HepG2 (cell line): ENCODE measurements around the gene DUS1L. TPM values are rescaled to one million over a fixed set of nuclear protein-coding genes. Genes with fewer than 3 reads are reported as not detected.

Experiments used
- AKAP8 ChIP-seq: sonication (generic); formaldehyde crosslinking; IDR thresholded peaks from 2 replicates; pipeline ENCODE4 v1.5.1; 2020; ENCODE audit warnings: mild to moderate bottlenecking, missing genetic modification reagents
- KDM1A ChIP-seq: IDR thresholded peaks from 2 replicates; pipeline ENCODE4 v1.6.1; 2016; ENCODE audit warnings: missing compliant biosample characterization
- POLR2AphosphoS2 ChIP-seq: IDR thresholded peaks from 2 replicates; pipeline ENCODE4 v1.6.1; 2011; ENCODE audit warnings: low read depth, low read length, improper control_type of control experiment
- PTBP1 ChIP-seq: fragments of 200-400 bp; formaldehyde crosslinking; IDR thresholded peaks from 2 replicates; pipeline ENCODE4 v1.6.1; 2018; ENCODE audit warnings: low read length, low read depth; ENCODE audit not compliant: poor library complexity, severe bottlenecking
- RBM22 ChIP-seq: fragments of 200-400 bp; formaldehyde crosslinking; optimal IDR thresholded peaks from 2 replicates; pipeline ENCODE3; 2017; ENCODE audit warnings: mild to moderate bottlenecking, low read length, moderate library complexity
- SOX5 ChIP-seq: IDR thresholded peaks from 2 replicates; pipeline ENCODE4 v1.6.1; 2016; ENCODE audit warnings: borderline replicate concordance
- ZNF274 ChIP-seq: sonication (generic); formaldehyde crosslinking; IDR thresholded peaks from 2 replicates; pipeline ENCODE4 v1.5.1; 2020; ENCODE audit warnings: mild to moderate bottlenecking, missing genetic modification reagents
- ZNF326 ChIP-seq: sonication (generic); formaldehyde crosslinking; IDR thresholded peaks from 2 replicates; pipeline ENCODE4 v1.4.0; 2020; ENCODE audit warnings: missing genetic modification reagents, borderline replicate concordance
- ZNF343 ChIP-seq: sonication (generic); formaldehyde crosslinking; IDR thresholded peaks from 2 replicates; pipeline ENCODE4 v1.4.0; 2020; ENCODE audit warnings: mild to moderate bottlenecking, missing genetic modification reagents
- ZNF432 ChIP-seq: sonication (generic); formaldehyde crosslinking; IDR thresholded peaks from 2 replicates; pipeline ENCODE4 v1.5.0; 2020; ENCODE audit warnings: missing genetic modification reagents, mild to moderate bottlenecking, borderline replicate concordance
- ZNF687 ChIP-seq: sonication (generic); formaldehyde crosslinking; IDR thresholded peaks from 2 replicates; pipeline ENCODE4 v1.5.1; 2020; ENCODE audit warnings: mild to moderate bottlenecking, missing genetic modification reagents, moderate library complexity
- ZNF691 ChIP-seq: sonication (generic); formaldehyde crosslinking; IDR thresholded peaks from 2 replicates; pipeline ENCODE4 v1.4.0; 2020; ENCODE audit warnings: missing genetic modification reagents, low read depth, mild to moderate bottlenecking, borderline replicate concordance
- ZNF703 ChIP-seq: sonication (generic); formaldehyde crosslinking; IDR thresholded peaks from 2 replicates; pipeline ENCODE4 v1.5.1; 2020; ENCODE audit warnings: missing genetic modification reagents, mild to moderate bottlenecking, moderate library complexity, borderline replicate concordance
- polyA plus RNA-seq, 8 experiments: library from polyadenylated mRNA; depleted of rRNA in 3 of 8; stranded (reverse) in 7 of 8; unstranded in 1 of 8; fragments of >200 nt; fragmentation: Illumina TruSeq in 4 of 8; extraction: Trizol in 4 of 8; gene quantifications; 2 replicates each; pipeline versions ENCODE4 v1.2.1 to v1.2.3, GENCODE V29; 2011 to 2016; ENCODE audit warnings: low read depth in 4 of 8, missing spikeins in 1 of 8, mixed read lengths in 1 of 8; ENCODE audit not compliant: insufficient read depth in 1 of 8
- total RNA-seq, 5 experiments: library from RNA; depleted of rRNA; stranded (reverse); fragments of >200 nt; fragmentation: Illumina TruSeq; extraction: Trizol; gene quantifications; 2 replicates each; pipeline ENCODE4 v1.2.3, GENCODE V29; 2016; ENCODE audit warnings: low read depth in 1 of 5
- TF ChIP-seq, protein P1 (sequence below): sonication (generic); formaldehyde crosslinking; IDR thresholded peaks from 2 replicates; pipeline ENCODE4 v1.9.0; 2022; ENCODE audit warnings: missing genetic modification reagents, mild to moderate bottlenecking, borderline replicate concordance
- TF ChIP-seq, protein P2 (sequence below): sonication (generic); formaldehyde crosslinking; IDR thresholded peaks from 2 replicates; pipeline ENCODE4 v1.8.1; 2023; ENCODE audit warnings: mild to moderate bottlenecking, missing genetic modification reagents
- TF ChIP-seq, protein P3 (sequence below): sonication (generic); formaldehyde crosslinking; IDR thresholded peaks from 2 replicates; pipeline ENCODE4 v1.8.0; 2022; ENCODE audit warnings: mild to moderate bottlenecking, missing genetic modification reagents

The DUS1L gene
- total and polyA plus RNA-seq, 2 of the 13 experiments (the other 11 are each of a cell fraction or from before 2014, with no cell fraction given): 81.0 to 109 TPM

DNA sequence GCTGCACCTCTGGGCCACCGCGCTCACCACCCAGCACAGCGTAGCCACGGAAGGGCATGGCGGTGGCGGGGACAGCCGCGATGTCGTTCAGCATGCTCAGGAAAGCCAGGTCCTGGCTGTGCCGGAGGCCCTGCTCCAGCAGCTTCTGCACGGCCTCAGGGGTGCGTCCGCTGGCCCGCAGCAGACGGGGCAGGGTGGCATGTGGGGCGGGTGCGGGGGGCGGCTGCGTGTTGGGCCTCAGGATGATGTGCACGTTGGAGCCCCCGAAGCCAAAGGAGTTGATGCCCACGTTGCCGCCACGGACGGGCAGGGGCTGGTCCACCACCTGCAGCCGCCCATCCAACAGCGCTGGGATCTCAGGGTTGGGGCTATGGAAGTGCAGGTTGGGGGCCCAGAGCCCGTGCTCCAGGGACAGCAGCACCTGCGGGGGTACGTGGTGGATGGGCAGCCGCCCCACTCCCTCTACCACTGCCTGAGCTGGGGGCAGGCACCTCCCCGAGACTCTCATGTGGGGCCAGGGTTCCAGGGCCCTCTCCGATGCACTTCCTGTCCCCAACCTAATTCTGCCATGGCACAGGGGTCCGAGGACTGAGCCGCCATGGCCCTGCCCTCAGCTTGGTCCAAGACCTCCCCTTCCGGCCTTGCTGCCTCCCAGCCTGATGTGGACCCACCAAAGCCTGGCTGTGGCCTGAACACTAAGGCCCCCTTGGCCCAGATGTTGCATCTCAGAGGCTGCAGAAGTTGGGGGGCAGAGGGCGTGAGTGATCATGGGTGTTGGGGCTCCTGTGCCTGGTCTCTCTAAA lies 25.9 kb upstream of the DUS1L start (continued):
- TF ChIP-seq, protein P1, sequence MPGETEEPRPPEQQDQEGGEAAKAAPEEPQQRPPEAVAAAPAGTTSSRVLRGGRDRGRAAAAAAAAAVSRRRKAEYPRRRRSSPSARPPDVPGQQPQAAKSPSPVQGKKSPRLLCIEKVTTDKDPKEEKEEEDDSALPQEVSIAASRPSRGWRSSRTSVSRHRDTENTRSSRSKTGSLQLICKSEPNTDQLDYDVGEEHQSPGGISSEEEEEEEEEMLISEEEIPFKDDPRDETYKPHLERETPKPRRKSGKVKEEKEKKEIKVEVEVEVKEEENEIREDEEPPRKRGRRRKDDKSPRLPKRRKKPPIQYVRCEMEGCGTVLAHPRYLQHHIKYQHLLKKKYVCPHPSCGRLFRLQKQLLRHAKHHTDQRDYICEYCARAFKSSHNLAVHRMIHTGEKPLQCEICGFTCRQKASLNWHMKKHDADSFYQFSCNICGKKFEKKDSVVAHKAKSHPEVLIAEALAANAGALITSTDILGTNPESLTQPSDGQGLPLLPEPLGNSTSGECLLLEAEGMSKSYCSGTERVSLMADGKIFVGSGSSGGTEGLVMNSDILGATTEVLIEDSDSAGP (CRISPR knock-in tag): no peak; the same call in 1 of the 2 replicates
- no peak for TF ChIP-seq SOX5 (CRISPR knock-in tag)
- no peak for TF ChIP-seq ZNF703
- TF ChIP-seq POLR2AphosphoS2: peak; percentile 65; the same call in 1 of the 2 replicates
- TF ChIP-seq ZNF691 (CRISPR knock-in tag): no peak
- TF ChIP-seq, protein P2, sequence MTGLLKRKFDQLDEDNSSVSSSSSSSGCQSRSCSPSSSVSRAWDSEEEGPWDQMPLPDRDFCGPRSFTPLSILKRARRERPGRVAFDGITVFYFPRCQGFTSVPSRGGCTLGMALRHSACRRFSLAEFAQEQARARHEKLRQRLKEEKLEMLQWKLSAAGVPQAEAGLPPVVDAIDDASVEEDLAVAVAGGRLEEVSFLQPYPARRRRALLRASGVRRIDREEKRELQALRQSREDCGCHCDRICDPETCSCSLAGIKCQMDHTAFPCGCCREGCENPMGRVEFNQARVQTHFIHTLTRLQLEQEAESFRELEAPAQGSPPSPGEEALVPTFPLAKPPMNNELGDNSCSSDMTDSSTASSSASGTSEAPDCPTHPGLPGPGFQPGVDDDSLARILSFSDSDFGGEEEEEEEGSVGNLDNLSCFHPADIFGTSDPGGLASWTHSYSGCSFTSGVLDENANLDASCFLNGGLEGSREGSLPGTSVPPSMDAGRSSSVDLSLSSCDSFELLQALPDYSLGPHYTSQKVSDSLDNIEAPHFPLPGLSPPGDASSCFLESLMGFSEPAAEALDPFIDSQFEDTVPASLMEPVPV (CRISPR knock-in tag): peak; percentile 41; the same call in 1 of the 2 replicates
- TF ChIP-seq AKAP8 (CRISPR knock-in tag): no peak; the same call in 1 of the 2 replicates
- no peak for TF ChIP-seq PTBP1
- peak; percentile 23; the same call in 1 of the 2 replicates for TF ChIP-seq ZNF274
- TF ChIP-seq ZNF687 (CRISPR knock-in tag): peak; percentile 31
- TF ChIP-seq, protein P3, sequence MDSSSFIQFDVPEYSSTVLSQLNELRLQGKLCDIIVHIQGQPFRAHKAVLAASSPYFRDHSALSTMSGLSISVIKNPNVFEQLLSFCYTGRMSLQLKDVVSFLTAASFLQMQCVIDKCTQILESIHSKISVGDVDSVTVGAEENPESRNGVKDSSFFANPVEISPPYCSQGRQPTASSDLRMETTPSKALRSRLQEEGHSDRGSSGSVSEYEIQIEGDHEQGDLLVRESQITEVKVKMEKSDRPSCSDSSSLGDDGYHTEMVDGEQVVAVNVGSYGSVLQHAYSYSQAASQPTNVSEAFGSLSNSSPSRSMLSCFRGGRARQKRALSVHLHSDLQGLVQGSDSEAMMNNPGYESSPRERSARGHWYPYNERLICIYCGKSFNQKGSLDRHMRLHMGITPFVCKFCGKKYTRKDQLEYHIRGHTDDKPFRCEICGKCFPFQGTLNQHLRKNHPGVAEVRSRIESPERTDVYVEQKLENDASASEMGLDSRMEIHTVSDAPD: 0 out of 2 replicates have a peak, but pooled peaks have one; percentile 33
- peak; percentile 95 for TF ChIP-seq RBM22
- TF ChIP-seq KDM1A: no peak
- TF ChIP-seq ZNF326 (CRISPR knock-in tag): no peak
- TF ChIP-seq ZNF432 (CRISPR knock-in tag): no peak
- TF ChIP-seq ZNF343 (CRISPR knock-in tag): 0 out of 2 replicates have a peak, but pooled peaks have one; percentile 30
